Prostate gland (tissue), 2 donors: ENCODE data around the gene C12orf56. TPM values are rescaled to one million over a fixed set of nuclear protein-coding genes. Genes with fewer than 3 reads are reported as not detected.
A peak's percentile ranks its signal among the peaks of the same experiment; 100 is the strongest.

ENCODE experiments used
- DNase-seq: peaks from one replicate; pipeline ENCODE4 v3.0.0-alpha.2; 2019; ENCODE audit warnings: low spot score
- H3K27ac ChIP-seq, 2 donors: fragments of 200-600 bp; sonication (generic); 2 replicates each; pipeline ENCODE4 v1.5.1; 2017 to 2019
- H3K27me3 ChIP-seq: fragments of 200-600 bp; sonication (generic); replicated peaks from 2 replicates; pipeline ENCODE4 v1.5.1; 2019; ENCODE audit not compliant: insufficient read depth
- H3K36me3 ChIP-seq, 2 donors: fragments of 200-600 bp; sonication (generic); 1 replicate in 1 of 2; 2 replicates in 1 of 2; pipeline versions ENCODE4 v1.5.1 to v1.8.1; 2017 to 2019
- H3K4me1 ChIP-seq: fragments of 200-600 bp; sonication (generic); replicated peaks from 2 replicates; pipeline ENCODE4 v1.5.1; 2019
- H3K4me3 ChIP-seq, 2 donors: fragments of 200-600 bp; sonication (generic); 2 replicates each; pipeline ENCODE4 v1.5.1; 2017 to 2019
- H3K9me3 ChIP-seq: fragments of 200-600 bp; sonication (generic); 2 replicates; pipeline ENCODE4 v1.5.1; 2017
- POLR2A ChIP-seq: fragments of 450-650 bp; IDR thresholded peaks from one replicate; pipeline ENCODE4 v1.6.1; 2016; ENCODE audit warnings: antibody characterized with exemption, mild to moderate bottlenecking
- POLR2AphosphoS5 ChIP-seq: sonication (generic); formaldehyde crosslinking; IDR thresholded peaks from one replicate; pipeline ENCODE4 v1.6.1; 2017; ENCODE audit warnings: antibody characterized with exemption
- WGBS: methylation state at CpG from one replicate; pipeline ENCODE4 v1.1.5; 2018; 5-methylcytosine and 5-hydroxymethylcytosine counted together
- intact Hi-C: fragments of 100-400 bp; cut with DNase I; formaldehyde crosslinking; loops from one replicate; pipeline ENCODE4 v1.14.2; 2022
- total RNA-seq, 2 donors: library from RNA; depleted of rRNA; stranded (reverse); fragments of >200 nt; gene quantifications; one replicate each; pipeline ENCODE4 v1.1.0, GENCODE V29; 2016
- TF ChIP-seq, protein P1 (sequence below), 4 experiments: fragments of 200-600 bp in 2 of 4; fragments of 450-650 bp in 2 of 4; sonication (generic) in 2 of 4; IDR thresholded peaks; 1 replicate in 3 of 4; 2 replicates in 1 of 4; pipeline ENCODE4 v1.5.1; 2016 to 2019; ENCODE audit warnings: antibody characterized with exemption in 4 of 4, mild to moderate bottlenecking in 2 of 4, moderate library complexity in 2 of 4

C12orf56 gene
- total RNA-seq, 2 donors from 2014 or later, result 0.91 to 2.1 TPM

DNA sequence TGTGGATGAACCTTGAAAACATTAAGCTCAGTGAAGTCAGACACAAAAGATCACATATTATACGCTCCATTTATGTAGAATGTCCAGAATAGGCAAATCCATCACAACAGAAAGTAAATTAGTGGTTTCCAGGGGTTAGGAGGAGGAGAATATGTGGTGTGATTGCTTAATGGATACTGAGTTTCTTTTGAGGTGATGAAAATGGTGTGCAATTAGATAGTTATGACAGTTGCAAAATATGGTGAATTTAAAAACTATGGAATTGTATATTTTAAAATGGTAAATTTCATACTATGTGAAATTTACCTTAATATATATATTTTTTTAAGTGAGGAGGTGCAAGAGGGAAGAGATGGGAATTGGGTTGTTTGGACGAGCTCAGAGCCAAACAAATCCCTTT lies 122.1 kb downstream of the C12orf56 start:
- Histone ChIP-seq H3K9me3 (no peaks in the 10 kb centered on the region), H3K27me3 (no peaks in the 10 kb centered on the region), H3K36me3 (no peaks in the 10 kb centered on the region), H3K4me1 (no peaks in the 10 kb centered on the region), H3K27ac (no peak overlapping the region), H3K4me3 (no peak overlapping the region)
- TF ChIP-seq POLR2A, result no peak
- TF ChIP-seq, protein P1, sequence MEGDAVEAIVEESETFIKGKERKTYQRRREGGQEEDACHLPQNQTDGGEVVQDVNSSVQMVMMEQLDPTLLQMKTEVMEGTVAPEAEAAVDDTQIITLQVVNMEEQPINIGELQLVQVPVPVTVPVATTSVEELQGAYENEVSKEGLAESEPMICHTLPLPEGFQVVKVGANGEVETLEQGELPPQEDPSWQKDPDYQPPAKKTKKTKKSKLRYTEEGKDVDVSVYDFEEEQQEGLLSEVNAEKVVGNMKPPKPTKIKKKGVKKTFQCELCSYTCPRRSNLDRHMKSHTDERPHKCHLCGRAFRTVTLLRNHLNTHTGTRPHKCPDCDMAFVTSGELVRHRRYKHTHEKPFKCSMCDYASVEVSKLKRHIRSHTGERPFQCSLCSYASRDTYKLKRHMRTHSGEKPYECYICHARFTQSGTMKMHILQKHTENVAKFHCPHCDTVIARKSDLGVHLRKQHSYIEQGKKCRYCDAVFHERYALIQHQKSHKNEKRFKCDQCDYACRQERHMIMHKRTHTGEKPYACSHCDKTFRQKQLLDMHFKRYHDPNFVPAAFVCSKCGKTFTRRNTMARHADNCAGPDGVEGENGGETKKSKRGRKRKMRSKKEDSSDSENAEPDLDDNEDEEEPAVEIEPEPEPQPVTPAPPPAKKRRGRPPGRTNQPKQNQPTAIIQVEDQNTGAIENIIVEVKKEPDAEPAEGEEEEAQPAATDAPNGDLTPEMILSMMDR (IDR thresholded peaks at IDR 0.05), result no peak
- TF ChIP-seq POLR2AphosphoS5, result no peak
- intact Hi-C loops, result no loop called here
- DNase-seq, result no peak
- WGBS, result 35% methylated on average over 2 of the region's 2 CpGs

DNA sequence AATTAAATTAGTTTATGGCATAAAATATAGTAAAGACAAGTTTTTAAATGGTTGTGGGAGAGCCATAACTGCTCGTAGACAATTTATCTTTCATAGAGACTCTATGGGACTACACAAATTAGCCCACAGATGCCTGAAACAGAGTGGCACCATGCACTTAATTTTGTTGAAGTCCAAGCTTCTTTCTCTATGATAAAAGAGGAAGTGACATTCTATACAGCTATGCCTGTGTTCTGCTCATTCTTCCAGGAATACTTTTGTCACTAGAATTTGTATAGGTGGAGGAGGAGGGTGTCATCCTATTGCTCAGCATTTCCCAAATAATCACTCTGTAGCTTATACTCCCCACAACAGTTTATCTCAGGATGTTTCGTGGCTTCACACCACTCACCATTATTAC lies 124.7 kb downstream of the C12orf56 start:
- WGBS, result 94% methylated on average over 2 of the region's 2 CpGs
- Histone ChIP-seq H3K27me3 (no peaks in the 10 kb centered on the region), H3K9me3 (no peaks in the 10 kb centered on the region), H3K4me3 (no peak overlapping the region), H3K27ac (no peak overlapping the region), H3K4me1 (no peaks in the 10 kb centered on the region), H3K36me3 (no peaks in the 10 kb centered on the region)
- DNase-seq, result no peak
- TF ChIP-seq POLR2AphosphoS5, result no peak
- no peak for TF ChIP-seq POLR2A
- TF ChIP-seq, protein P1 (IDR thresholded peaks at IDR 0.05), result no peak
- intact Hi-C loops, result no loop called here

DNA sequence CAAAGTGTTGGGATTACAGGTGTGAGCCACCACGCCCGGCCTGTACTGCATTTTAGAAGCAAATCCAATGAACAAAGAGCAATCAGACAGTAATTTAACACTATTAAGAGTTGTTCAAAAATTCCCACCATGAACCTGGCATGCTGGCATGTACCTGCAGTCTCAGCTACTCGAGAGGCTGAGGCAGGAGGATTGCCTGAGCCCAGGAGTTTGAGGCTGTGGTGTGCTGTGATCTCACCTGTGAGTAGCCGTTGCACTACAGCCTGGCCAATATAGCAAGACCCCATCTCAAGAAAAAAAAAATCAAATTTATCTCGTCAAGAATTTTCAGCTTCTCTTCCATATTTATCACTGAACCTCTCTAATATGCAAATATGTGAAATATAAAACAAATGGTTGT lies 128.7 kb downstream of the C12orf56 start:
- TF ChIP-seq POLR2AphosphoS5 (no peak), POLR2A (no peak)
- TF ChIP-seq, protein P1 (IDR thresholded peaks at IDR 0.05), result no peak
- 84% methylated on average over 5 of the region's 5 CpGs for WGBS
- no peaks in the 10 kb centered on the region for H3K9me3 ChIP-seq
- H3K36me3 ChIP-seq, result no peaks in the 10 kb centered on the region
- H3K27me3 ChIP-seq, result no peaks in the 10 kb centered on the region
- H3K4me1 ChIP-seq, result no peaks in the 10 kb centered on the region
- H3K4me3 ChIP-seq, result no peak overlapping the region
- intact Hi-C loops, result no loop called here
- DNase-seq, result no peak
- no peak overlapping the region for H3K27ac ChIP-seq

DNA sequence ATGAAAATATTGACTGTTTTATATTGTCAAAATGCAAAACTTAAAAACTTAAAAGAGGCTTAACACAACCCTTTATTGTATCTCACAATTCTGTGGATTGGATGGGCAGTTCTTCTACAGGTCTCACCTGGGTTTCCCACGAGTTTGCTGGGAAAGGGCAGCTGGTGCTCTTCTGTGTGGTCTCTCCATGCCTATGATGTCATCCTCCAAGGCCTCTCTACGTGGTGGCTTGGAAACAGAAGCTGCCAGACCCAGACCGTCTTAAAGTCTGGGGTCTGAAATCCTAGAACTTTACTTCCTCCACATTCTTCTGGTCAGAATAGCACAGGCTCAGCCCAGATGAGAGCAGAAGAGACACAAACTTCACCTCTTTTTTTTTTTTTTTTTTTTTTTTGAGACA lies 132.0 kb downstream of the C12orf56 start:
- Histone ChIP-seq H3K9me3 (no peaks in the 10 kb centered on the region), H3K4me1 (no peaks in the 10 kb centered on the region), H3K36me3 (no peaks in the 10 kb centered on the region), H3K4me3 (no peak overlapping the region), H3K27me3 (no peaks in the 10 kb centered on the region), H3K27ac (no peak overlapping the region)
- intact Hi-C loops, result no loop called here
- 44% methylated on average over 3 of the region's 3 CpGs for WGBS
- no peak for DNase-seq
- no peak for TF ChIP-seq POLR2AphosphoS5
- TF ChIP-seq POLR2A, result no peak
- TF ChIP-seq, protein P1 (IDR thresholded peaks at IDR 0.05), result no peak

DNA sequence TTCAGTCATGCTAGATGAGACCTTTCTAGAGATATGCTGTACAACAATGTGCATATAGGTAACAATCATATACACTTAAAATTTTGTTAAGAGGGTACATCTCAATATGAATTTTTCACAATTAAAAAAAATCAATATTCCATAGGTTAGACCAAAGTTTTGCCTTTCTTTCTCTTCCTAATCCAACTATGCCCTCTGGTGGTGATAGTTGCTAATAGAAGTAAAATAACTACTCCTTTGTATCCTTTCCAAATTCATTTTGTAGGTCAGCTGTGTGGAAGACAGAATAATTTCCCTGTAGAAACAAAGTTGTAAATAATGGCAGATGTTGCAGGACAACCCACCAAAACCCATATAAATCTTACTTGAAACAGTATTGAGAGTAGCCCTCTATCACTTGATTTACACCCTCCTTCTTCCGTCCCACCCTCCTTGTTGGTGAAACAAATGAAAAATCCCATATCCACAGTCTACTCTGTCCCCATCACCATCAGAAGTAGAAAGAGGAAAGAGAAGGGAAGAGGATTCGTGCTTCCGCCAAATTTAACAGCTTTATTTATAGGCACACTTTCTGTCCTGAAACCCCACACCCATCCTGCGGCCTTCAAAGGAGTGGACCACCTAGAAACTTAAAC lies 134.3 kb downstream of the C12orf56 start:
- 55% methylated on average over 4 of the region's 4 CpGs for WGBS
- Histone ChIP-seq H3K27me3 (no peaks in the 10 kb centered on the region), H3K4me3 (no peak overlapping the region), H3K9me3 (no peaks in the 10 kb centered on the region), H3K27ac (no peak overlapping the region), H3K4me1 (no peaks in the 10 kb centered on the region), H3K36me3 (no peaks in the 10 kb centered on the region)
- TF ChIP-seq, protein P1 (IDR thresholded peaks at IDR 0.05), result peak; percentile 51 to 83 (median 79)
- TF ChIP-seq POLR2A (no peak), POLR2AphosphoS5 (no peak)
- peak; percentile 34 for DNase-seq
- intact Hi-C loops, result loop anchor here (2.0 kb wide), 1 partner anchor 415 kb away; no protein-coding TSS in a partner anchor
